Parathyroid adenoma (tissue), 2 donors: ENCODE results near the gene RAD9A.

Experiments used
- H2AFZ ChIP-seq: fragments of 300-600 bp; sonication (generic); one replicate; pipeline ENCODE4 v1.7.0; 2017; ENCODE audit warnings: antibody characterized with exemption, mild to moderate bottlenecking
- H3K27ac ChIP-seq: fragments of 300-600 bp; sonication (generic); one replicate; pipeline ENCODE4 v1.7.0; 2017
- H3K27me3 ChIP-seq: fragments of 300-600 bp; sonication (generic); one replicate; pipeline ENCODE4 v1.7.0; 2017; ENCODE audit warnings: low read length; ENCODE audit not compliant: control insufficient read depth, insufficient read depth
- H3K36me3 ChIP-seq: fragments of 300-600 bp; sonication (generic); one replicate; pipeline ENCODE4 v1.7.0; 2017; ENCODE audit warnings: low read length; ENCODE audit not compliant: control insufficient read depth, insufficient read depth
- H3K4me1 ChIP-seq: fragments of 300-600 bp; sonication (generic); one replicate; pipeline ENCODE4 v1.7.0; 2017; ENCODE audit warnings: control low read depth
- H3K4me2 ChIP-seq: fragments of 300-600 bp; sonication (generic); one replicate; pipeline ENCODE4 v1.7.0; 2017; ENCODE audit warnings: low read length
- H3K4me3 ChIP-seq: fragments of 300-600 bp; sonication (generic); one replicate; pipeline ENCODE4 v1.7.0; 2017; ENCODE audit warnings: low read depth, low read length
- H3K79me2 ChIP-seq: fragments of 300-600 bp; sonication (generic); one replicate; pipeline ENCODE4 v1.7.0; 2017; ENCODE audit warnings: control low read depth
- H3K9ac ChIP-seq: fragments of 300-600 bp; sonication (generic); one replicate; pipeline ENCODE4 v1.7.0; 2017; ENCODE audit warnings: mild to moderate bottlenecking
- H3K9me3 ChIP-seq: fragments of 300-600 bp; sonication (generic); one replicate; pipeline ENCODE4 v1.7.0; 2017; ENCODE audit warnings: low read length; ENCODE audit not compliant: control insufficient read depth
- TF ChIP-seq, protein P1 (sequence below): fragments of 300-600 bp; sonication (generic); IDR thresholded peaks from one replicate; pipeline ENCODE4 v1.7.0; 2017; ENCODE audit warnings: antibody characterized with exemption, mild to moderate bottlenecking
- donor health status: primary hyperparathyroidism.

The RAD9A gene

DNA sequence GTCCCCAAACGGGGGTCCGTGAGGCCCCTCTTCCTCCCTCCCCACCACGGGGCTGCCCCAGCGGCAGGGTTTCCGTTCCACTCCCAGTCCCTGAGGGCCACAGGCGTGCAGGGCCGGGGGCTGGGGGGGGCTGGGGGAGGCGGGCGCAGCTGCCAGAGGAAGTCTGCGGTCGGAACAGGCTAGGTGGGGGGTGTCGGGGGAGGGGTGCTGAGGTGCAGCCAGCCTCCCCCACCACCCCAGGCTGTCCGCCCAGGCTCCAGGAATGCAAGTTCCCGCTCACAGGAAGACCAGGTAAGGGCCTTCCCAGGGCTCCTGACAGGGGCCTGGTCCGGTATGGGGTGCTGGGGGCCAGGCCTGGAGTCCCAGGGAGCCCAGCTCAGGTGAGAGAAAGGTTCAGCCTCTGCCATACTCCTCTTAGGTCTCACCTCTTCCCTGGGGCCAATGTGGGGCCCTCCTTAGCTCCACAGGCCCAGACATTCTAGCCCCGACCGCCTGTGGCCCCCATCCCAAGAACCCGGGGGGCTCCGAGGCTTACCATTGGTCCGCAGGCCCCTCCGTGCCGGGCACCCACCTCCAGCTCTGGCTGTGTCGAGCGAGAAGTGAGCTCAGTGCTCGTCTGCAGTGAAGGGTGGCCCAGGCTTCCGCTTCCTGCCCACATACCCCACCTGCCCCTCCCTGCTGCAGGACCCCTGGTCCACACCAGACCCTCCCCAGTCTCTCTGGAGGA, 45.5 kb downstream of the RAD9A start, which contains the start of gene PTPRCAP:
TSS of gene PTPRCAP (minus strand) at position 601 of the 727 bp plus-strand sequence. CDS start at position 538, 63 bp downstream.
- no peak within 1 kb of the TSS for H3K9ac ChIP-seq
- no peak within 1 kb of the TSS for H3K4me3 ChIP-seq

DNA sequence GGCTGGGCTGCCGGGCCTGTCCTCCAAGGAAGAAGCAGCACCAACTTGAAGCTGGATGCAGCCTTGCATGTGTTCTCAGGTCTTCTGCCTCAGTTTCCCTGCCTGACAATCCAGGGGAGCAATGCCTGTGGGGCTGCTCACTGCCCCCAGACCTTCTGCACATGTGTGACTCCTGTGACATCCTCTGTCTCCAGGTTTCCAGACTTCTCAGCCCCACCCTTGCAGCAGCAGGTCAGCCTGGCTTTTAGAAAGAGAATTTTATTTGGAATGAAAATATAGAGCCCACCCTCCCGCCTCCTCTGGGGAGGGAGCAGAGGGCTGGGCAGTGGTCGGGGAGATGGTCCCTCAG, 46.0 kb downstream of the RAD9A start:
- Histone ChIP-seq H3K4me1 (no peaks in the 10 kb centered on the region), H3K9me3 (no peaks in the 10 kb centered on the region), H3K79me2 (no peaks in the 10 kb centered on the region), H2AFZ (no peak overlapping the region), H3K4me3 (no peak overlapping the region), H3K36me3 (no peaks in the 10 kb centered on the region), H3K4me2 (no peak overlapping the region), H3K27ac (no peak overlapping the region), H3K27me3 (no peaks in the 10 kb centered on the region), H3K9ac (no peak overlapping the region)
- TF ChIP-seq, protein P1, sequence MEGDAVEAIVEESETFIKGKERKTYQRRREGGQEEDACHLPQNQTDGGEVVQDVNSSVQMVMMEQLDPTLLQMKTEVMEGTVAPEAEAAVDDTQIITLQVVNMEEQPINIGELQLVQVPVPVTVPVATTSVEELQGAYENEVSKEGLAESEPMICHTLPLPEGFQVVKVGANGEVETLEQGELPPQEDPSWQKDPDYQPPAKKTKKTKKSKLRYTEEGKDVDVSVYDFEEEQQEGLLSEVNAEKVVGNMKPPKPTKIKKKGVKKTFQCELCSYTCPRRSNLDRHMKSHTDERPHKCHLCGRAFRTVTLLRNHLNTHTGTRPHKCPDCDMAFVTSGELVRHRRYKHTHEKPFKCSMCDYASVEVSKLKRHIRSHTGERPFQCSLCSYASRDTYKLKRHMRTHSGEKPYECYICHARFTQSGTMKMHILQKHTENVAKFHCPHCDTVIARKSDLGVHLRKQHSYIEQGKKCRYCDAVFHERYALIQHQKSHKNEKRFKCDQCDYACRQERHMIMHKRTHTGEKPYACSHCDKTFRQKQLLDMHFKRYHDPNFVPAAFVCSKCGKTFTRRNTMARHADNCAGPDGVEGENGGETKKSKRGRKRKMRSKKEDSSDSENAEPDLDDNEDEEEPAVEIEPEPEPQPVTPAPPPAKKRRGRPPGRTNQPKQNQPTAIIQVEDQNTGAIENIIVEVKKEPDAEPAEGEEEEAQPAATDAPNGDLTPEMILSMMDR = no peak

More for the DNA sequence above, 45.5 kb downstream of the RAD9A start, which contains the start of gene PTPRCAP:
- no peaks in the 10 kb centered on the region for H3K9me3 ChIP-seq
- TF ChIP-seq, protein P1 = no peak
- no peak within 1 kb of the TSS for H3K27ac ChIP-seq
- no peaks in the 10 kb centered on the region for H3K36me3 ChIP-seq
- no peaks in the 10 kb centered on the region for H3K79me2 ChIP-seq
- H3K4me2 ChIP-seq = no peak within 1 kb of the TSS
- no peaks in the 10 kb centered on the region for H3K27me3 ChIP-seq
- H2AFZ ChIP-seq = no peak within 1 kb of the TSS
- H3K4me1 ChIP-seq = no peaks in the 10 kb centered on the region

DNA sequence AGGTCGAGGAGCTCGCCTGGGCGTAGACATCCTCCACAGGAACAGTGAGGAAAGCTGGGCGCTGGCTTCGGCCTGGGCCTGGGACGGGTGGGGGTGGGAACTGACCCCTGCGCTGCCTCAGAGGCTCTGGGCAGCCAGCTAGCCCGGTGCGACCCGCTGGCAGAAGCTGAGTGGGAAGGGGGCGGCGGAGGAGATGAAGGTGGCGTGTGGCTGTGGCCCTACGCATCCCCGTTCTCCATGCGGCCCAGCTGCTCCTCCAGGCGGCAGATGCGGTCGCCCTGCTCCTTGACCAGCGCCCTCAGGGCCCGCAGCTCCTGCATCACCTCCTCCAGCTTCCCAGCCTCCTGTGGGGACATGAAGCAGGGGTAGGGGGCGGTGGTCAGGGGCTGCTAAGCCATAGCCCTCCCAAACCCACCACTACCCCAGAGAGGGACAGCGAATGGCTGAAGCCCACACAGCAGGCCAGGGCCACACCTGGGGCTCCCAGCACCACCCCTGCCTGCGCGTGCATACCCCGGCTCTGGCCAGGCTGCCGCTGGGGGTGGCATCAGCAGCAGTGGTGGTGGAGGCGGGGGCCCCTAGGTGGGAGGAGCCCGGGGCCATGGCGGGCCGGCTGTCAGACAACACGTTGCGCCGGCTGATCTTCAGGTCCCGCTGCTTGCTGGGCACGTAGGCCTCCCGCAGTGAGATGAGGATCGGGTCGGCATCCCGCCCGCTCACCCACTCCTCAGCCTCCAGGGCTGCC, 46.5 kb downstream of the RAD9A start:
- Histone ChIP-seq H2AFZ (no peak overlapping the region), H3K4me2 (no peak overlapping the region), H3K9me3 (no peaks in the 10 kb centered on the region), H3K9ac (no peak overlapping the region), H3K27ac (no peak overlapping the region), H3K4me1 (no peaks in the 10 kb centered on the region), H3K4me3 (no peak overlapping the region), H3K27me3 (no peaks in the 10 kb centered on the region), H3K79me2 (no peaks in the 10 kb centered on the region), H3K36me3 (no peaks in the 10 kb centered on the region)
- TF ChIP-seq, protein P1 = no peak

DNA sequence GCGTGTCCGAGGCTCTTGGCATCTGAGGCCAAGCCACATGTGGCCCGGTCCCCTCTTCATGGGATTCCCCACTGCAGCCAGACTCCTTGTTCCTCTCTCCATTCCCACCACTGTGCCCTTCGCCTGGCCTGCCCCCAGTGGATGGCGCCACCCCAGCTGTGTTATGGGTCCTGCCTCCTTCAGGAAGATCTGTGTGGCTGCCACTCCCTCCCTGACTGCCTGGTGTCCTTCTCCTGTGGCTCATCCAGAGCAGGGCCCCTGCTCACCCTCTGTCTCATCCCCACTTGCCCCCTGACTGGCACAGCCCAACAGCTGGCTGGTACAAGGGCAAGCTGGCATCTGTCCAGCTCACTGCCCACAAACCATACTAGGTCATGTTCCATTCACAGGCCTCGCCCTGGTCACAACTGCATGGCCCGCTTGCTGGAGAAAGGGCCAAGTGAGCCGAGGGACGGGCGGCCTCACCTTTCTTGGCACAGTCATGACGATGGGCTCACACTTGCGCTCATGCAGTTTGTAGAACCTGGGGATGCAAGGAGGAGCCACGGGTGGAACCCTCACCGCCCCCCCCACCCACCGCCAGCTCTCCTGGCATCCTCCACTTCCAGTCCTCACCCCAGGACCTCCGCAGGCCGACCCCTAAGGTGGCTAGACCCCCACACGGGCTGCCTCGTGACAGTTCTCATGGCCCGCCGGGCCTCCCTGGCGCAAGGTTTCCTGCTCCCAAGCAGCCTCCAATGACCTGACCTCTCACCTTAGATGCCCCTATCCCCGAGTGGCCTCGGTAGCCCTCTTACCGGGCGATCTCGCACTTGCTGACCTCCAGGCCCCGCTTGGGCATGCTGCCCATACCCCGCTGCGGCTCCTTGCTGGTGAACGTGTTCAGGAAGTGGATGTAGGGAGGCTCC, 47.8 kb downstream of the RAD9A start:
- H3K4me1 ChIP-seq = no peaks in the 10 kb centered on the region
- H3K4me3 ChIP-seq = no peak overlapping the region
- H3K9me3 ChIP-seq = no peaks in the 10 kb centered on the region
- no peak overlapping the region for H3K27ac ChIP-seq
- H3K27me3 ChIP-seq = no peaks in the 10 kb centered on the region
- no peak overlapping the region for H3K4me2 ChIP-seq
- H3K36me3 ChIP-seq = no peaks in the 10 kb centered on the region
- H3K79me2 ChIP-seq = no peaks in the 10 kb centered on the region
- H2AFZ ChIP-seq = no peak overlapping the region
- TF ChIP-seq, protein P1 = no peak
- no peak overlapping the region for H3K9ac ChIP-seq
